H1 (cell line): Measurements from ENCODE around the gene OR51B6. TPM values are rescaled to one million over a fixed set of nuclear protein-coding genes. Genes with fewer than 3 reads are reported as not detected.

Source experiments
- ATF3 ChIP-seq: IDR thresholded peaks from 2 replicates; pipeline ENCODE4 v1.6.1; 2011; ENCODE audit warnings: low read depth, mild to moderate bottlenecking, low read length; ENCODE audit not compliant: insufficient read depth
- TAF7 ChIP-seq: optimal IDR thresholded peaks from 2 replicates; pipeline ENCODE3; 2011; ENCODE audit warnings: low read depth, mild to moderate bottlenecking, inconsistent platforms, low read length, moderate library complexity, borderline replicate concordance
- USF2 ChIP-seq: IDR thresholded peaks from 2 replicates; pipeline ENCODE4 v1.6.1; 2011; ENCODE audit warnings: low read length, improper control_type of control experiment
- polyA plus RNA-seq, 7 experiments: library from polyadenylated mRNA; depleted of rRNA in 3 of 7; stranded (reverse) in 5 of 7; unstranded in 2 of 7; fragments of >200 nt in 5 of 7; fragments of 200-250 nt in 2 of 7; gene quantifications; 1 replicate in 5 of 7; 2 replicates in 1 of 7; 4 replicates in 1 of 7; pipeline versions ENCODE4 v1.2.1 to v1.2.3, GENCODE V29; 2011 to 2013; ENCODE audit warnings: missing spikeins in 2 of 7, mixed read lengths in 2 of 7
- total RNA-seq: library from RNA; stranded (reverse); fragmentation: NEBNext Ultra II Directional; extraction: Animal tissue kit (Norgen Biotek cat#: 25700); gene quantifications from 2 replicates; pipeline ENCODE4 v1.2.1, GENCODE V29; 2021

The OR51B6 gene
- total and polyA plus RNA-seq, 2 of the 8 experiments (the other 6 are each of a cell fraction or from before 2014, with no cell fraction given): not detected

GRCh38 chr11:5383576-5383975, 32.3 kb downstream of the OR51B6 start, which contains the start of gene OR51M1 (continued):
- no peak for TF ChIP-seq ATF3
- no peak for TF ChIP-seq USF2
- no peak for TF ChIP-seq TAF7
